AG04449 (cell line): ENCODE results near the gene UBXN10.

Experiments used
- CTCF ChIA-PET: fragments of 350-600 bp; formaldehyde crosslinking; extraction: SDS; loops from one replicate; lab custom pipeline; 2021; ENCODE audit warnings: antibody characterized with exemption; lab: Yijun Ruan, JAX
- POLR2A ChIA-PET: fragments of 400-600, 350-600 bp; formaldehyde crosslinking; extraction: SDS; loops from one replicate; lab custom pipeline; 2020; ENCODE audit warnings: antibody characterized with exemption, inconsistent platforms; lab: Yijun Ruan, JAX
- DNase-seq: peaks from one replicate; pipeline ENCODE4 v3.0.0-alpha.2; 2010; ENCODE audit warnings: low read depth, low spot score
- H3K4me3 ChIP-seq: 2 replicates; pipeline ENCODE4 v1.5.1; 2011; ENCODE audit warnings: low read depth, mild to moderate bottlenecking, control low read depth, low read length
- CTCF ChIP-seq: IDR thresholded peaks from one replicate; pipeline ENCODE4 v1.5.1; 2011; ENCODE audit warnings: mild to moderate bottlenecking, moderate library complexity, low read length, control low read depth, inconsistent platforms; ENCODE audit not compliant: insufficient read depth; ENCODE audit errors: missing control alignments

Gene UBXN10

GRCh38 chr1:20209471-20209870, 23.6 kb downstream of the UBXN10 start:
- CTCF ChIA-PET: interaction anchor here (2.1 to 7.3 kb wide), 3 partner anchors 14 to 284 kb away, joined by 5 to 198 read pairs (median 10); no protein-coding TSS in a partner anchor
- TF ChIP-seq CTCF: no peak
- DNase-seq: no peak
- H3K4me3 ChIP-seq: no peak overlapping the region
- POLR2A ChIA-PET: no interaction called here

- no peak for DNase-seq
- H3K4me3 ChIP-seq: no peak overlapping the region
- TF ChIP-seq CTCF: no peak
- POLR2A ChIA-PET: no interaction called here
- CTCF ChIA-PET: interaction anchor here (0.7 to 7.3 kb wide), 9 partner anchors 9 to 282 kb away, joined by 3 to 198 read pairs (median 5); no protein-coding TSS in a partner anchor
These were observed 25.0 kb downstream of the UBXN10 start for GRCh38 chr1:20210736-20211460.

- DNase-seq: no peak
- no peak for TF ChIP-seq CTCF
- H3K4me3 ChIP-seq: no peak overlapping the region
- POLR2A ChIA-PET: no interaction called here
- CTCF ChIA-PET: interaction anchor here (0.7 to 7.3 kb wide), 9 partner anchors 10 to 288 kb away, joined by 3 to 198 read pairs (median 17); no protein-coding TSS in a partner anchor
These were observed 25.6 kb downstream of the UBXN10 start for GRCh38 chr1:20211511-20211931.

GRCh38 chr1:20212085-20212684, 26.3 kb downstream of the UBXN10 start:
- no peak for DNase-seq
- no peak overlapping the region for H3K4me3 ChIP-seq

GRCh38 chr1:20212685-20213331, 26.9 kb downstream of the UBXN10 start:
- POLR2A ChIA-PET: no interaction called here
- TF ChIP-seq CTCF: peak; percentile 50
- CTCF ChIA-PET: interaction anchor here (0.7 to 7.3 kb wide), 74 partner anchors 9 to 1107 kb away, joined by 3 to 198 read pairs (median 4); partner anchors contain the start of gene CAMK2N1
- DNase-seq: no peak
- H3K4me3 ChIP-seq: no peak overlapping the region

More at GRCh38 chr1:20212085-20212684, 26.3 kb downstream of the UBXN10 start:
- CTCF ChIA-PET: interaction anchor here (0.7 to 7.3 kb wide), 60 partner anchors 10 to 1108 kb away, joined by 3 to 198 read pairs (median 5); partner anchors contain the start of gene CAMK2N1
- no peak for TF ChIP-seq CTCF
- POLR2A ChIA-PET: no interaction called here

- TF ChIP-seq CTCF: no peak
- DNase-seq: no peak
- ChIA-PET CTCF (interaction anchor here (1.0 to 6.0 kb wide), 4 partner anchors 10 to 277 kb away, joined by 3 to 80 read pairs (median 6); no protein-coding TSS in a partner anchor), POLR2A (no interaction called here)
- no peak overlapping the region for H3K4me3 ChIP-seq
These were observed 29.8 kb downstream of the UBXN10 start for GRCh38 chr1:20215716-20216115.
